Trophoblast cell (in vitro differentiated cells and primary cell): ENCODE results near the gene FITM2.

Source experiments
- DNase-seq, 2 donors: peaks; one replicate each; pipeline ENCODE4 v3.0.0-alpha.2; 2016
- H2AFZ ChIP-seq: 2 replicates; pipeline ENCODE4 v1.6.1; 2013; ENCODE audit warnings: low read length, moderate library complexity, mild to moderate bottlenecking; ENCODE audit not compliant: insufficient read depth, poor library complexity
- H2AK5ac ChIP-seq: 2 replicates; pipeline ENCODE4 v1.6.1; 2013; ENCODE audit warnings: mild to moderate bottlenecking, low read length
- H2BK120ac ChIP-seq: 2 replicates; pipeline ENCODE4 v1.6.1; 2013; ENCODE audit warnings: low read length, mild to moderate bottlenecking, moderate library complexity; ENCODE audit not compliant: insufficient read depth, poor library complexity
- H2BK12ac ChIP-seq: 2 replicates; pipeline ENCODE4 v1.6.1; 2013; ENCODE audit warnings: mild to moderate bottlenecking, low read length, moderate library complexity
- H2BK5ac ChIP-seq: 2 replicates; pipeline ENCODE4 v1.6.1; 2013; ENCODE audit warnings: low read length, low read depth, moderate library complexity, mild to moderate bottlenecking; ENCODE audit not compliant: poor library complexity
- H3K14ac ChIP-seq: 2 replicates; pipeline ENCODE4 v1.6.1; 2013; ENCODE audit warnings: mild to moderate bottlenecking, low read length
- H3K18ac ChIP-seq: 2 replicates; pipeline ENCODE4 v1.6.1; 2013; ENCODE audit warnings: mild to moderate bottlenecking, low read length
- H3K23ac ChIP-seq: 2 replicates; pipeline ENCODE4 v1.6.1; 2013; ENCODE audit warnings: low read length
- H3K27ac ChIP-seq: 2 replicates; pipeline ENCODE4 v1.5.1; 2013; ENCODE audit warnings: low read depth, mild to moderate bottlenecking, inconsistent platforms, low read length, moderate library complexity
- H3K27me3 ChIP-seq: 2 replicates; pipeline ENCODE4 v1.6.1; 2013; ENCODE audit warnings: inconsistent platforms, mild to moderate bottlenecking, low read length, moderate library complexity; ENCODE audit not compliant: insufficient read depth
- H3K36me3 ChIP-seq, 2 experiments: 1 replicate in 1 of 2; 2 replicates in 1 of 2; pipeline ENCODE4 v1.6.1; 2013; ENCODE audit warnings: low read length in 2 of 2, mild to moderate bottlenecking in 2 of 2, moderate library complexity in 1 of 2; ENCODE audit not compliant: insufficient read depth in 2 of 2, control insufficient read depth in 1 of 2
- H3K4ac ChIP-seq: 2 replicates; pipeline ENCODE4 v1.6.1; 2013; ENCODE audit warnings: low read depth, mild to moderate bottlenecking, low read length, moderate library complexity
- H3K4me1 ChIP-seq, 2 experiments: 1 replicate in 1 of 2; 2 replicates in 1 of 2; pipeline ENCODE4 v1.6.1; 2013; ENCODE audit warnings: low read length in 2 of 2, mild to moderate bottlenecking in 2 of 2, moderate library complexity in 1 of 2; ENCODE audit not compliant: insufficient read depth in 2 of 2, control insufficient read depth in 1 of 2
- H3K4me2 ChIP-seq: 2 replicates; pipeline ENCODE4 v1.6.1; 2013; ENCODE audit warnings: inconsistent platforms, mild to moderate bottlenecking, low read length, moderate library complexity
- H3K4me3 ChIP-seq: 2 replicates; pipeline ENCODE4 v1.5.1; 2013; ENCODE audit warnings: mild to moderate bottlenecking, low read depth, low read length, inconsistent platforms
- H3K79me1 ChIP-seq: one replicate; pipeline ENCODE4 v1.6.1; 2013; ENCODE audit warnings: low read length
- H3K79me2 ChIP-seq: 2 replicates; pipeline ENCODE4 v1.6.1; 2013; ENCODE audit warnings: low read length, mild to moderate bottlenecking; ENCODE audit not compliant: control insufficient read depth, insufficient read depth, poor library complexity
- H3K9ac ChIP-seq: 2 replicates; pipeline ENCODE4 v1.6.1; 2013; ENCODE audit warnings: mild to moderate bottlenecking, low read length
- H3K9me3 ChIP-seq: 2 replicates; pipeline ENCODE4 v1.6.1; 2013; ENCODE audit warnings: low read depth, mild to moderate bottlenecking, control low read depth, inconsistent platforms, low read length; ENCODE audit not compliant: insufficient read depth
- H4K12ac ChIP-seq: 2 replicates; pipeline ENCODE4 v1.6.1; 2013; ENCODE audit warnings: low read depth, mild to moderate bottlenecking, low read length, moderate library complexity
- H4K8ac ChIP-seq: 2 replicates; pipeline ENCODE4 v1.6.1; 2013; ENCODE audit warnings: low read depth, mild to moderate bottlenecking, low read length, moderate library complexity
- H4K91ac ChIP-seq: one replicate; pipeline ENCODE4 v1.6.1; 2013; ENCODE audit warnings: low read depth, mild to moderate bottlenecking, low read length, moderate library complexity
- WGBS: extraction: QIAGEN DNeasy Blood & Tissue Kit; methylation state at CpG from one replicate; pipeline ENCODE4 v1.1.7; 2013; ENCODE audit warnings: missing lambda C conversion rate; ENCODE audit not compliant: insufficient read length, insufficient coverage; ENCODE audit errors: extremely low coverage; 5-methylcytosine and 5-hydroxymethylcytosine counted together

FITM2 gene

GRCh38 chr20:44284032-44284431 is 27.0 kb downstream of the FITM2 start:
- Histone ChIP-seq H3K4ac (no peak overlapping the region), H2AK5ac (no peak overlapping the region), H3K23ac (no peak overlapping the region), H4K8ac (no peak overlapping the region), H2BK12ac (no peak overlapping the region), H3K27me3 (no peaks in the 10 kb centered on the region), H3K9ac (no peak overlapping the region), H3K27ac (no peak overlapping the region), H3K9me3 (no peaks in the 10 kb centered on the region), H3K18ac (no peak overlapping the region), H3K4me2 (no peak overlapping the region), H2AFZ (no peak overlapping the region), H3K4me3 (no peak overlapping the region), H3K79me2 (no peaks in the 10 kb centered on the region), H3K14ac (no peak overlapping the region), H3K36me3 (no peaks in the 10 kb centered on the region), H3K4me1 (no peaks in the 10 kb centered on the region), H2BK5ac (no peak overlapping the region), H4K12ac (no peak overlapping the region), H4K91ac (no peak overlapping the region), H3K79me1 (no peaks in the 10 kb centered on the region), H2BK120ac (no peak overlapping the region)
- DNase-seq = no peak
- no CpG with 5 or more reads among the region's 1 CpG for WGBS

GRCh38 chr20:44282192-44282591 is 28.8 kb downstream of the FITM2 start:
- H3K9ac ChIP-seq = no peak overlapping the region
- H3K9me3 ChIP-seq = no peaks in the 10 kb centered on the region
- no peaks in the 10 kb centered on the region for H3K27me3 ChIP-seq
- no peak overlapping the region for H3K18ac ChIP-seq
- H3K4me3 ChIP-seq = no peak overlapping the region
- no peak overlapping the region for H2BK12ac ChIP-seq
- no peak overlapping the region for H2AFZ ChIP-seq
- H3K14ac ChIP-seq = no peak overlapping the region
- no peak overlapping the region for H4K8ac ChIP-seq
- no peak overlapping the region for H3K27ac ChIP-seq
- no peak overlapping the region for H3K23ac ChIP-seq
- DNase-seq = no peak
- H2AK5ac ChIP-seq = no peak overlapping the region
- H3K36me3 ChIP-seq = no peaks in the 10 kb centered on the region
- no peaks in the 10 kb centered on the region for H3K4me1 ChIP-seq
- WGBS = no CpG with 5 or more reads among the region's 3 CpGs
- no peak overlapping the region for H3K4ac ChIP-seq
- H3K79me2 ChIP-seq = no peaks in the 10 kb centered on the region
- no peak overlapping the region for H4K91ac ChIP-seq
- H2BK120ac ChIP-seq = no peak overlapping the region
- no peak overlapping the region for H2BK5ac ChIP-seq
- H4K12ac ChIP-seq = no peak overlapping the region
- no peak overlapping the region for H3K4me2 ChIP-seq
- no peaks in the 10 kb centered on the region for H3K79me1 ChIP-seq

- Histone ChIP-seq H3K36me3 (no peaks in the 10 kb centered on the region), H3K4me3 (no peak overlapping the region), H3K9me3 (no peaks in the 10 kb centered on the region), H3K9ac (no peak overlapping the region), H2BK5ac (no peak overlapping the region), H3K4me2 (no peak overlapping the region), H3K14ac (no peak overlapping the region), H3K27me3 (no peaks in the 10 kb centered on the region), H4K8ac (no peak overlapping the region), H2AK5ac (no peak overlapping the region), H2BK12ac (no peak overlapping the region), H3K18ac (no peak overlapping the region), H3K79me1 (no peaks in the 10 kb centered on the region), H3K4me1 (no peaks in the 10 kb centered on the region), H3K4ac (no peak overlapping the region), H2AFZ (no peak overlapping the region), H4K12ac (no peak overlapping the region), H3K23ac (no peak overlapping the region), H3K27ac (no peak overlapping the region), H4K91ac (no peak overlapping the region), H2BK120ac (no peak overlapping the region), H3K79me2 (no peaks in the 10 kb centered on the region)
- no peak for DNase-seq
- no CpG with 5 or more reads among the region's 2 CpGs for WGBS
Observed at GRCh38 chr20:44280387-44280786, 30.6 kb downstream of the FITM2 start.

GRCh38 chr20:44279228-44279627 is 31.8 kb downstream of the FITM2 start:
- Histone ChIP-seq H3K4me2 (no peak overlapping the region), H4K12ac (no peak overlapping the region), H3K27me3 (no peaks in the 10 kb centered on the region), H3K79me2 (no peaks in the 10 kb centered on the region), H3K14ac (no peak overlapping the region), H2AFZ (no peak overlapping the region), H3K4me3 (no peak overlapping the region), H3K4ac (no peak overlapping the region), H2BK12ac (no peak overlapping the region), H3K18ac (no peak overlapping the region), H2BK120ac (no peak overlapping the region), H2BK5ac (no peak overlapping the region), H4K8ac (no peak overlapping the region), H4K91ac (no peak overlapping the region), H2AK5ac (no peak overlapping the region), H3K23ac (no peak overlapping the region), H3K9ac (no peak overlapping the region), H3K27ac (no peak overlapping the region), H3K4me1 (no peaks in the 10 kb centered on the region), H3K9me3 (no peaks in the 10 kb centered on the region), H3K36me3 (no peaks in the 10 kb centered on the region), H3K79me1 (no peaks in the 10 kb centered on the region)
- no CpG with 5 or more reads among the region's 11 CpGs for WGBS
- no peak for DNase-seq
